Measurements from ENCODE around the gene TEX29. TPM values are rescaled to one million over a fixed set of nuclear protein-coding genes. Genes with fewer than 3 reads are reported as not detected.

The TEX29 gene
- total and polyA plus RNA-seq, 2 of the 4 experiments (the other 2 are of a cell fraction) = 0.46 TPM; not detected in 1

GRCh38 chr13:111316161-111316730 lies 4.2 kb upstream of the TEX29 start:
- no peak overlapping the region for H2BK120ac ChIP-seq (ENCODE audit: low read depth, low read length)
- no peak overlapping the region for H3K14ac ChIP-seq (replicated peaks; ENCODE audit: low read depth, low read length)
- TF ChIP-seq CEBPB (IDR thresholded peaks at IDR 0.05; ENCODE audit: low read depth, low read length) (no peak), MAZ (IDR thresholded peaks at IDR 0.05; ENCODE audit: borderline replicate concordance, low read depth, low read length) (no peak), CHD1 (IDR thresholded peaks at IDR 0.05; ENCODE audit: low read depth, low read length) (no peak), USF2 (IDR thresholded peaks at IDR 0.05; ENCODE audit: low read depth, low read length) (no peak), RAD21 (IDR thresholded peaks at IDR 0.05; ENCODE audit: low read length) (no peak), POLR2A (IDR thresholded peaks at IDR 0.05; ENCODE audit: low read depth, low read length) (no peak), RFX5 (IDR thresholded peaks at IDR 0.05; ENCODE audit: low read depth, low read length) (no peak), MAFK (IDR thresholded peaks at IDR 0.05; ENCODE audit: low read depth, low read length) (no peak), RCOR1 (IDR thresholded peaks at IDR 0.05; ENCODE audit: insufficient replicate concordance, low read length) (no peak), MXI1 (IDR thresholded peaks at IDR 0.05; ENCODE audit: borderline replicate concordance, low read depth, low read length) (no peak), FOS (IDR thresholded peaks at IDR 0.05; ENCODE audit: low read depth, low read length) (no peak), CTCF (conservative IDR thresholded peaks at IDR 0.05; ENCODE audit: low read depth, low read length) (no peak), BHLHE40 (IDR thresholded peaks at IDR 0.05; ENCODE audit: low read depth, low read length) (no peak), ELK1 (IDR thresholded peaks at IDR 0.05; ENCODE audit: borderline replicate concordance, low read depth, low read length) (no peak), SMC3 (IDR thresholded peaks at IDR 0.05; ENCODE audit: low read depth, low read length) (no peak), NFE2L2 (IDR thresholded peaks at IDR 0.05; ENCODE audit: low read depth, low read length) (no peak)
- peaks cover 2% of the 10 kb centered on the region; the same call in 1 of the 2 replicates for H3K9me1 ChIP-seq (ENCODE audit: insufficient read depth, low read length)
- H3K27me3 ChIP-seq (ENCODE audit: control insufficient read depth, insufficient read depth, low read length) = no peaks in the 10 kb centered on the region
- intact Hi-C loops (cut with micrococcal nuclease) (no loop called here), in situ Hi-C loops (cut with MboI; ENCODE audit: low sequenced_read_pairs) (no loop called here), dilution Hi-C loops (cut with HindIII; ENCODE audit: low sequenced_read_pairs, unreplicated experiment) (no loop called here)
- ChIA-PET CTCF (no interaction called here), POLR2A (ENCODE audit: unreplicated experiment) (interaction anchor here (0.6 kb wide), 1 partner anchor 1396 kb away, joined by 4 read pairs; no protein-coding TSS in a partner anchor)
- H3K4ac ChIP-seq (ENCODE audit: low read depth, low read length) = no peak overlapping the region
- no peak overlapping the region for H3K4me2 ChIP-seq (ENCODE audit: low read depth, low read length)
- no peak overlapping the region for H2BK5ac ChIP-seq (ENCODE audit: low read depth, low read length, poor library complexity, severe bottlenecking)
- ATAC-seq (ENCODE audit: low read depth) = no peak
- peaks cover 4% of the 10 kb centered on the region; the same call in 1 of the 2 replicates for H3K4me1 ChIP-seq (ENCODE audit: control insufficient read depth, insufficient read depth, low read length)
- BruUV-seq (replicated peaks) = no TSS peak
- H3K23ac ChIP-seq (ENCODE audit: low read depth, low read length) = no peak overlapping the region
- H3K56ac ChIP-seq (ENCODE audit: extremely low read depth, insufficient read depth, low read length) = no peak overlapping the region
- 52% methylated on average over 2 of the region's 12 CpGs; no CpG with 5 or more reads in 1 of the 2 experiments for WGBS, 2 experiments (ENCODE audit: extremely low coverage in 2 of 2, insufficient read length in 1 of 2)
- H3K4me3 ChIP-seq (ENCODE audit: insufficient read depth, low read depth, low read length) = no peak overlapping the region
- H3K27ac ChIP-seq (ENCODE audit: insufficient read depth, low read length) = no peak overlapping the region
- H3K36me3 ChIP-seq (ENCODE audit: control insufficient read depth, insufficient read depth, low read length) = peaks cover 5% of the 10 kb centered on the region; the same call in 1 of the 2 replicates
- no peak overlapping the region for H2AK9ac ChIP-seq (replicated peaks; ENCODE audit: low read depth, low read length, poor library complexity)
- H3K18ac ChIP-seq (ENCODE audit: low read depth, low read length) = no peak overlapping the region
- H4K8ac ChIP-seq (ENCODE audit: low read depth in 2 of 2, low read length in 2 of 2) = no peak overlapping the region
- no peak overlapping the region for H2BK15ac ChIP-seq (ENCODE audit: low read depth, low read length)
- no peak overlapping the region for H2BK20ac ChIP-seq (ENCODE audit: low read depth, low read length)
- no peak overlapping the region for H2AFZ ChIP-seq (replicated peaks; ENCODE audit: low read length, poor library complexity)
- H3K79me1 ChIP-seq (ENCODE audit: low read depth in 1 of 2, low read length in 2 of 2) = peaks cover under 1 to 1% of the 10 kb centered on the region in 2 experiments; a peak in 1 of 4 replicates
- no peak overlapping the region for H4K91ac ChIP-seq (ENCODE audit: insufficient read depth, low read depth, low read length)
- no peak for DNase-seq
- no peak overlapping the region for H4K5ac ChIP-seq (ENCODE audit: low read depth, low read length)
- no peaks in the 10 kb centered on the region for H4K20me1 ChIP-seq (ENCODE audit: insufficient read depth, low read length)
- peaks cover 9% of the 10 kb centered on the region for H3K9me3 ChIP-seq (ENCODE audit: control insufficient read depth, insufficient read depth, low read length)
- no peak overlapping the region for H3K9ac ChIP-seq (ENCODE audit: low read depth, low read length)
- no peak overlapping the region for H2AK5ac ChIP-seq (ENCODE audit: low read depth, low read length)

Measured in IMR-90 (cell line).